Measurements from ENCODE around the gene DYNC1H1. TPM values are rescaled to one million over a fixed set of nuclear protein-coding genes. Genes with fewer than 3 reads are reported as not detected.

DYNC1H1 gene
- total RNA-seq, 1 experiment from 2014 or later: 361 TPM

- Histone ChIP-seq H3K4me1 (ENCODE audit: control insufficient read depth in 1 of 2, insufficient read depth in 2 of 2, low read length in 2 of 2) (no peaks in the 10 kb centered on the region), H3K36me3 (ENCODE audit: control insufficient read depth in 1 of 2, insufficient read depth in 2 of 2, low read length in 2 of 2) (no peaks in the 10 kb centered on the region), H3K27ac (ENCODE audit: low read depth, low read length) (no peak overlapping the region), H3K79me2 (ENCODE audit: insufficient read depth, low read length) (no peaks in the 10 kb centered on the region), H3K4me3 (replicated peaks in 1 of 2; ENCODE audit: low read depth in 1 of 2, low read length in 2 of 2) (no peak overlapping the region), H2AFZ (ENCODE audit: low read depth, low read length, poor library complexity, severe bottlenecking) (no peak overlapping the region), H4K20me1 (ENCODE audit: insufficient read depth) (no peaks in the 10 kb centered on the region), H3K9me2 (ENCODE audit: insufficient read depth) (no peaks in the 10 kb centered on the region), H3K9me3 (ENCODE audit: control insufficient read depth in 1 of 2, insufficient read depth in 1 of 2, low read depth in 1 of 2, low read length in 2 of 2) (no peaks in the 10 kb centered on the region), H3K4me2 (ENCODE audit: low read length) (no peak overlapping the region), H3K9ac (ENCODE audit: low read length) (no peak overlapping the region), H3K27me3 (ENCODE audit: insufficient read depth, low read length) (no peaks in the 10 kb centered on the region)
- intact Hi-C loops (cut with micrococcal nuclease): no loop called here
- ATAC-seq (no peak), DNase-seq (ENCODE audit: low read depth, low spot score) (no peak)
- RAD21 ChIA-PET (ENCODE audit: low non-redundant PET in 1 of 2, low total read pairs in 2 of 2, uncharacterized antibody in 2 of 2, unreplicated experiment in 2 of 2): no interaction called here
- TF ChIP-seq, protein P1, sequence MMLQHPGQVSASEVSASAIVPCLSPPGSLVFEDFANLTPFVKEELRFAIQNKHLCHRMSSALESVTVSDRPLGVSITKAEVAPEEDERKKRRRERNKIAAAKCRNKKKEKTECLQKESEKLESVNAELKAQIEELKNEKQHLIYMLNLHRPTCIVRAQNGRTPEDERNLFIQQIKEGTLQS (IDR thresholded peaks at IDR 0.05): no peak
- TF ChIP-seq RAD21 (IDR thresholded peaks at IDR 0.05; ENCODE audit: low read depth) (no peak), ZNF274 (IDR thresholded peaks at IDR 0.05; ENCODE audit: low read depth, low read length) (no peak), MAX (IDR thresholded peaks at IDR 0.05) (no peak), SRF (IDR thresholded peaks at IDR 0.05; ENCODE audit: low read depth) (no peak), EZH2 (IDR thresholded peaks at IDR 0.05) (no peak), EGR1 (IDR thresholded peaks at IDR 0.05; ENCODE audit: low read depth) (no peak), CBX3 (IDR thresholded peaks at IDR 0.05; ENCODE audit: low read depth) (no peak), TCF7L2 (IDR thresholded peaks at IDR 0.05; ENCODE audit: borderline replicate concordance, extremely low read depth, insufficient read depth, insufficient read length) (no peak)
- TF ChIP-seq, protein P2, sequence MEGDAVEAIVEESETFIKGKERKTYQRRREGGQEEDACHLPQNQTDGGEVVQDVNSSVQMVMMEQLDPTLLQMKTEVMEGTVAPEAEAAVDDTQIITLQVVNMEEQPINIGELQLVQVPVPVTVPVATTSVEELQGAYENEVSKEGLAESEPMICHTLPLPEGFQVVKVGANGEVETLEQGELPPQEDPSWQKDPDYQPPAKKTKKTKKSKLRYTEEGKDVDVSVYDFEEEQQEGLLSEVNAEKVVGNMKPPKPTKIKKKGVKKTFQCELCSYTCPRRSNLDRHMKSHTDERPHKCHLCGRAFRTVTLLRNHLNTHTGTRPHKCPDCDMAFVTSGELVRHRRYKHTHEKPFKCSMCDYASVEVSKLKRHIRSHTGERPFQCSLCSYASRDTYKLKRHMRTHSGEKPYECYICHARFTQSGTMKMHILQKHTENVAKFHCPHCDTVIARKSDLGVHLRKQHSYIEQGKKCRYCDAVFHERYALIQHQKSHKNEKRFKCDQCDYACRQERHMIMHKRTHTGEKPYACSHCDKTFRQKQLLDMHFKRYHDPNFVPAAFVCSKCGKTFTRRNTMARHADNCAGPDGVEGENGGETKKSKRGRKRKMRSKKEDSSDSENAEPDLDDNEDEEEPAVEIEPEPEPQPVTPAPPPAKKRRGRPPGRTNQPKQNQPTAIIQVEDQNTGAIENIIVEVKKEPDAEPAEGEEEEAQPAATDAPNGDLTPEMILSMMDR (IDR thresholded peaks at IDR 0.05 in 2 of 3, conservative IDR thresholded peaks at IDR 0.05 in 1 of 3; ENCODE audit: borderline replicate concordance in 1 of 3, insufficient read depth in 1 of 3, low read depth in 2 of 3, low read length in 2 of 3): no peak
- POLR2A ChIA-PET: no interaction called here
- no TSS peak for BruUV-seq (replicated peaks)
- CTCF ChIA-PET: no interaction called here
Observed at GRCh38 chr14:101929096-101929495, 35.3 kb upstream of the DYNC1H1 start.

Measured in HCT116 (cell line).